HepG2 (cell line): ENCODE results near the gene TNFAIP1. TPM values are rescaled to one million over a fixed set of nuclear protein-coding genes. Genes with fewer than 3 reads are reported as not detected.

ENCODE experiments used
- CAMTA2 ChIP-seq: sonication (generic); formaldehyde crosslinking; IDR thresholded peaks from 2 replicates; pipeline ENCODE4 v1.4.0; 2020; ENCODE audit warnings: mild to moderate bottlenecking, missing genetic modification reagents, borderline replicate concordance
- CBX2 ChIP-seq, 2 experiments: fragments of 200-600 bp in 1 of 2; sonication (generic); formaldehyde crosslinking in 1 of 2; IDR thresholded peaks; 2 replicates each; pipeline versions ENCODE4 v1.7.0 to v1.8.1; 2018 to 2022; ENCODE audit warnings: low read depth in 2 of 2, low read length in 1 of 2, mild to moderate bottlenecking in 1 of 2, missing genetic modification reagents in 1 of 2
- GATAD2A ChIP-seq: IDR thresholded peaks from 2 replicates; pipeline ENCODE4 v1.6.1; 2016
- NR2F6 ChIP-seq, 2 experiments: IDR thresholded peaks; 2 replicates each; pipeline ENCODE4 v1.6.1; 2016; ENCODE audit warnings: antibody characterized with exemption in 1 of 2, mild to moderate bottlenecking in 1 of 2
- PHF8 ChIP-seq: sonication (generic); formaldehyde crosslinking; IDR thresholded peaks from 2 replicates; pipeline ENCODE4 v1.5.0; 2020; ENCODE audit warnings: missing genetic modification reagents
- SP4 ChIP-seq: sonication (generic); formaldehyde crosslinking; IDR thresholded peaks from 2 replicates; pipeline ENCODE4 v1.8.1; 2023; ENCODE audit warnings: mild to moderate bottlenecking, missing genetic modification reagents
- ZMYM2 ChIP-seq: sonication (generic); formaldehyde crosslinking; IDR thresholded peaks from 2 replicates; pipeline ENCODE4 v1.8.0; 2022; ENCODE audit warnings: mild to moderate bottlenecking, missing genetic modification reagents
- ZNF317 ChIP-seq: sonication (generic); formaldehyde crosslinking; IDR thresholded peaks from 2 replicates; pipeline ENCODE4 v1.5.0; 2020; ENCODE audit warnings: mild to moderate bottlenecking, missing genetic modification reagents
- ZNF546 ChIP-seq: sonication (generic); formaldehyde crosslinking; conservative IDR thresholded peaks from 2 replicates; pipeline ENCODE4 v1.8.1; 2023; ENCODE audit warnings: mild to moderate bottlenecking, missing genetic modification reagents
- ZNF607 ChIP-seq: sonication (generic); formaldehyde crosslinking; IDR thresholded peaks from 2 replicates; pipeline ENCODE4 v1.5.1; 2020; ENCODE audit warnings: missing genetic modification reagents, mild to moderate bottlenecking, borderline replicate concordance
- ZNF629 ChIP-seq: sonication (generic); formaldehyde crosslinking; conservative IDR thresholded peaks from 2 replicates; pipeline ENCODE4 v1.5.0; 2020; ENCODE audit warnings: missing genetic modification reagents
- polyA plus RNA-seq, 8 experiments: library from polyadenylated mRNA; depleted of rRNA in 3 of 8; stranded (reverse) in 7 of 8; unstranded in 1 of 8; fragments of >200 nt; fragmentation: Illumina TruSeq in 4 of 8; extraction: Trizol in 4 of 8; gene quantifications; 2 replicates each; pipeline versions ENCODE4 v1.2.1 to v1.2.3, GENCODE V29; 2011 to 2016; ENCODE audit warnings: low read depth in 4 of 8, missing spikeins in 1 of 8, mixed read lengths in 1 of 8; ENCODE audit not compliant: insufficient read depth in 1 of 8
- total RNA-seq, 5 experiments: library from RNA; depleted of rRNA; stranded (reverse); fragments of >200 nt; fragmentation: Illumina TruSeq; extraction: Trizol; gene quantifications; 2 replicates each; pipeline ENCODE4 v1.2.3, GENCODE V29; 2016; ENCODE audit warnings: low read depth in 1 of 5
- TF ChIP-seq, protein P1 (sequence below): sonication (generic); formaldehyde crosslinking; IDR thresholded peaks from 2 replicates; pipeline ENCODE4 v1.5.0; 2020; ENCODE audit warnings: mild to moderate bottlenecking, missing genetic modification reagents, moderate library complexity
- TF ChIP-seq, protein P2 (sequence below), 2 experiments: sonication (generic) in 1 of 2; formaldehyde crosslinking in 1 of 2; IDR thresholded peaks; 2 replicates each; pipeline versions ENCODE4 v1.4.0 to v1.6.1; 2018 to 2020; ENCODE audit warnings: missing genetic modification reagents in 2 of 2, borderline replicate concordance in 1 of 2, low read depth in 1 of 2, mild to moderate bottlenecking in 1 of 2, missing biosample characterization in 1 of 2
- TF ChIP-seq, protein P3 (sequence below): IDR thresholded peaks from 2 replicates; pipeline ENCODE4 v1.6.1; 2016; ENCODE audit warnings: missing compliant biosample characterization, missing genetic modification reagents, borderline replicate concordance
- TF ChIP-seq, protein P4 (sequence below): sonication (generic); IDR thresholded peaks from 2 replicates; pipeline ENCODE4 v1.6.1; 2016; ENCODE audit warnings: low read depth, borderline replicate concordance

Gene TNFAIP1
- total and polyA plus RNA-seq, 2 of the 13 experiments (the other 11 are each of a cell fraction or from before 2014, with no cell fraction given), result 17.5 to 40.6 TPM

DNA sequence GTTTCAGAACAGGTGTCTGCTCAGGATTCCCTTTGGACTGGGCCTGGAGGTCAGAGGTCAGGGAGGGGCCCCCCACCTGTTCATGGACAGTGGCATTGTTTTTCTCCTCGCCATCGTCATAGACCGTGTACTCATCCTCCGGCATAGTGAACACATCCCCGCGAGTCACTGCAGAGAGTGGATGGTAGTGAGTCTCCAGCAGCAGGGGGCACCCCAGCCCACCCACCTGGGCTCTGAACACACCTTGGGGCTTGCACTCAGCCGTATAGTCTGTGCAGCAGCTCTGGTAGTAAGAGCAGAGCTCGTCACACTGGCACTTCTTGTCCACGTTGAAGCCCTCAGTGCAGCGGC is 34.1 kb downstream of the TNFAIP1 start (continued):
- no peak for TF ChIP-seq ZMYM2
- TF ChIP-seq, protein P1, sequence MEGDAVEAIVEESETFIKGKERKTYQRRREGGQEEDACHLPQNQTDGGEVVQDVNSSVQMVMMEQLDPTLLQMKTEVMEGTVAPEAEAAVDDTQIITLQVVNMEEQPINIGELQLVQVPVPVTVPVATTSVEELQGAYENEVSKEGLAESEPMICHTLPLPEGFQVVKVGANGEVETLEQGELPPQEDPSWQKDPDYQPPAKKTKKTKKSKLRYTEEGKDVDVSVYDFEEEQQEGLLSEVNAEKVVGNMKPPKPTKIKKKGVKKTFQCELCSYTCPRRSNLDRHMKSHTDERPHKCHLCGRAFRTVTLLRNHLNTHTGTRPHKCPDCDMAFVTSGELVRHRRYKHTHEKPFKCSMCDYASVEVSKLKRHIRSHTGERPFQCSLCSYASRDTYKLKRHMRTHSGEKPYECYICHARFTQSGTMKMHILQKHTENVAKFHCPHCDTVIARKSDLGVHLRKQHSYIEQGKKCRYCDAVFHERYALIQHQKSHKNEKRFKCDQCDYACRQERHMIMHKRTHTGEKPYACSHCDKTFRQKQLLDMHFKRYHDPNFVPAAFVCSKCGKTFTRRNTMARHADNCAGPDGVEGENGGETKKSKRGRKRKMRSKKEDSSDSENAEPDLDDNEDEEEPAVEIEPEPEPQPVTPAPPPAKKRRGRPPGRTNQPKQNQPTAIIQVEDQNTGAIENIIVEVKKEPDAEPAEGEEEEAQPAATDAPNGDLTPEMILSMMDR, result peak; percentile 71
- TF ChIP-seq, protein P2, sequence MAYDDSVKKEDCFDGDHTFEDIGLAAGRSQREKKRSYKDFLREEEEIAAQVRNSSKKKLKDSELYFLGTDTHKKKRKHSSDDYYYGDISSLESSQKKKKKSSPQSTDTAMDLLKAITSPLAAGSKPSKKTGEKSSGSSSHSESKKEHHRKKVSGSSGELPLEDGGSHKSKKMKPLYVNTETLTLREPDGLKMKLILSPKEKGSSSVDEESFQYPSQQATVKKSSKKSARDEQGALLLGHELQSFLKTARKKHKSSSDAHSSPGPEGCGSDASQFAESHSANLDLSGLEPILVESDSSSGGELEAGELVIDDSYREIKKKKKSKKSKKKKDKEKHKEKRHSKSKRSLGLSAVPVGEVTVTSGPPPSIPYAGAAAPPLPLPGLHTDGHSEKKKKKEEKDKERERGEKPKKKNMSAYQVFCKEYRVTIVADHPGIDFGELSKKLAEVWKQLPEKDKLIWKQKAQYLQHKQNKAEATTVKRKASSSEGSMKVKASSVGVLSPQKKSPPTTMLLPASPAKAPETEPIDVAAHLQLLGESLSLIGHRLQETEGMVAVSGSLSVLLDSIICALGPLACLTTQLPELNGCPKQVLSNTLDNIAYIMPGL (CRISPR knock-in tag; IDR thresholded peaks at IDR 0.05; ENCODE audit: borderline replicate concordance in 1 of 2, low read depth in 1 of 2), result peak in 1 of 2 experiments; percentile 52; a peak in 2 of 4 replicates
- no peak for TF ChIP-seq PHF8 (CRISPR knock-in tag)
- TF ChIP-seq CBX2 (IDR thresholded peaks at IDR 0.05; ENCODE audit: low read depth, low read length), result no peak
- TF ChIP-seq CBX2 (CRISPR knock-in tag; IDR thresholded peaks at IDR 0.05; ENCODE audit: low read depth), result no peak
- TF ChIP-seq SP4 (CRISPR knock-in tag), result 0 out of 2 replicates have a peak, but pooled peaks have one; percentile 1
- 0 out of 2 replicates have a peak, but pooled peaks have one; percentile 15 for TF ChIP-seq ZNF607 (CRISPR knock-in tag)
- TF ChIP-seq GATAD2A, result no peak
- peak; percentile 46; the same call in 1 of the 2 replicates for TF ChIP-seq ZNF317 (CRISPR knock-in tag)
- TF ChIP-seq ZNF546 (CRISPR knock-in tag), result 0 out of 2 replicates have a peak, but pooled peaks have one; percentile 38
- peak; percentile 88 for TF ChIP-seq NR2F6 (IDR thresholded peaks at IDR 0.05)
- TF ChIP-seq NR2F6 (CRISPR knock-in tag; IDR thresholded peaks at IDR 0.05), result peak; percentile 49
- TF ChIP-seq, protein P3, sequence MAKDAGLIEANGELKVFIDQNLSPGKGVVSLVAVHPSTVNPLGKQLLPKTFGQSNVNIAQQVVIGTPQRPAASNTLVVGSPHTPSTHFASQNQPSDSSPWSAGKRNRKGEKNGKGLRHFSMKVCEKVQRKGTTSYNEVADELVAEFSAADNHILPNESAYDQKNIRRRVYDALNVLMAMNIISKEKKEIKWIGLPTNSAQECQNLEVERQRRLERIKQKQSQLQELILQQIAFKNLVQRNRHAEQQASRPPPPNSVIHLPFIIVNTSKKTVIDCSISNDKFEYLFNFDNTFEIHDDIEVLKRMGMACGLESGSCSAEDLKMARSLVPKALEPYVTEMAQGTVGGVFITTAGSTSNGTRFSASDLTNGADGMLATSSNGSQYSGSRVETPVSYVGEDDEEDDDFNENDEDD (CRISPR knock-in tag), result 0 out of 2 replicates have a peak, but pooled peaks have one; percentile 20
- TF ChIP-seq ZNF629 (CRISPR knock-in tag), result no peak
- TF ChIP-seq CAMTA2 (CRISPR knock-in tag), result 0 out of 2 replicates have a peak, but pooled peaks have one; percentile 42
- TF ChIP-seq, protein P4, sequence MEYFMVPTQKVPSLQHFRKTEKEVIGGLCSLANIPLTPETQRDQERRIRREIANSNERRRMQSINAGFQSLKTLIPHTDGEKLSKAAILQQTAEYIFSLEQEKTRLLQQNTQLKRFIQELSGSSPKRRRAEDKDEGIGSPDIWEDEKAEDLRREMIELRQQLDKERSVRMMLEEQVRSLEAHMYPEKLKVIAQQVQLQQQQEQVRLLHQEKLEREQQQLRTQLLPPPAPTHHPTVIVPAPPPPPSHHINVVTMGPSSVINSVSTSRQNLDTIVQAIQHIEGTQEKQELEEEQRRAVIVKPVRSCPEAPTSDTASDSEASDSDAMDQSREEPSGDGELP, result no peak
